CD4-positive, alpha-beta T cell (primary cell): ENCODE results near the gene MRPS18A. TPM values are rescaled to one million over a fixed set of nuclear protein-coding genes. Genes with fewer than 3 reads are reported as not detected.

Experiments
- ATAC-seq: fragments of 200-7000 bp; cut with Tn5 transposase; one replicate; pipeline ENCODE4 v1.10.0; 2022; ENCODE audit warnings: mild to moderate bottlenecking; ENCODE audit not compliant: poor library complexity
- CTCF ChIA-PET: fragments of 350-600 bp; sonication (Branson Sonifier 250); formaldehyde crosslinking; loops from one replicate; lab custom pipeline; 2021; ENCODE audit warnings: antibody characterized with exemption, inconsistent platforms; lab: Charles Lee
- POLR2A ChIA-PET: fragments of 350-600 bp; sonication (Branson Sonifier 250); formaldehyde crosslinking; loops from one replicate; lab custom pipeline; 2021; ENCODE audit warnings: antibody characterized with exemption, inconsistent platforms; lab: Charles Lee
- DNase-seq, 14 experiments: peaks; one replicate each; pipeline ENCODE4 v3.0.0-alpha.2; 2013 to 2020; ENCODE audit warnings: mixed read lengths in 2 of 14
- H3K27ac ChIP-seq, 2 donors: one replicate each; pipeline versions ENCODE4 v1.5.1 to v1.7.0; 2013; ENCODE audit warnings: low read length in 2 of 2, low read depth in 1 of 2, mild to moderate bottlenecking in 1 of 2
- H3K27me3 ChIP-seq, 2 experiments: 1 replicate in 1 of 2; 2 replicates in 1 of 2; pipeline versions ENCODE4 v1.6.1 to v1.7.0; 2013; ENCODE audit warnings: low read length in 2 of 2, control low read depth in 1 of 2, mild to moderate bottlenecking in 1 of 2, moderate library complexity in 1 of 2; ENCODE audit not compliant: insufficient read depth in 2 of 2, control insufficient read depth in 1 of 2
- H3K36me3 ChIP-seq: one replicate; pipeline ENCODE4 v1.6.1; 2013; ENCODE audit warnings: low read length, control low read depth; ENCODE audit not compliant: insufficient read depth
- H3K4me1 ChIP-seq: one replicate; pipeline ENCODE4 v1.6.1; 2013; ENCODE audit warnings: low read length, control low read depth; ENCODE audit not compliant: insufficient read depth
- H3K4me3 ChIP-seq: one replicate; pipeline ENCODE4 v1.5.1; 2013; ENCODE audit warnings: mild to moderate bottlenecking, low read length, moderate library complexity
- H3K9me3 ChIP-seq, 2 experiments: 1 replicate in 1 of 2; 2 replicates in 1 of 2; pipeline versions ENCODE4 v1.6.1 to v1.7.0; 2013; ENCODE audit warnings: low read length in 2 of 2, mild to moderate bottlenecking in 2 of 2, control low read depth in 1 of 2, moderate library complexity in 1 of 2; ENCODE audit not compliant: control insufficient read depth in 1 of 2, insufficient read depth in 1 of 2
- H3K27ac Mint-ChIP-seq: one replicate; pipeline ENCODE4 v1.8.0; 2020; ENCODE audit warnings: mixed read lengths
- H3K27me3 Mint-ChIP-seq: one replicate; pipeline ENCODE4 v1.8.0; 2021; ENCODE audit warnings: mixed read lengths
- H3K36me3 Mint-ChIP-seq: one replicate; pipeline ENCODE4 v1.8.0; 2021; ENCODE audit warnings: low read depth, mixed read lengths
- H3K4me1 Mint-ChIP-seq: one replicate; pipeline ENCODE4 v1.8.0; 2021; ENCODE audit warnings: low read depth, mixed read lengths
- H3K4me3 Mint-ChIP-seq: one replicate; pipeline ENCODE4 v1.8.0; 2020; ENCODE audit warnings: mild to moderate bottlenecking, mixed read lengths
- H3K9me3 Mint-ChIP-seq: one replicate; pipeline ENCODE4 v1.8.0; 2020; ENCODE audit warnings: mixed read lengths
- CTCF ChIP-seq: fragments of 200-600 bp; IDR thresholded peaks from one replicate; pipeline ENCODE4 v1.8.0; 2022; ENCODE audit warnings: antibody characterized with exemption, mild to moderate bottlenecking
- intact Hi-C, 2 experiments: fragments of 100-400 bp; cut with DNase I in 1 of 2; cut with micrococcal nuclease in 1 of 2; formaldehyde crosslinking; loops; one replicate each; pipeline versions ENCODE4 v1.15.1 to v1.9.0; 2023 to 2025; cut with DNase I, micrococcal nuclease
- total RNA-seq, 174 experiments: library from RNA in 2 of 174; stranded (reverse) in 2 of 174; gene quantifications; one replicate each; pipeline ENCODE4 v1.2.3 and lab custom pipeline; 2021 to 2026

The MRPS18A gene
- total RNA-seq, 2 experiments from 2014 or later, result 26.1 to 27.7 TPM

- Histone ChIP-seq H3K9me3 (no peaks in the 10 kb centered on the region), H3K27me3 (no peaks in the 10 kb centered on the region), H3K36me3 (peaks cover 64% of the 10 kb centered on the region), H3K4me1 (peaks cover 14% of the 10 kb centered on the region), H3K27ac (no peak overlapping the region), H3K4me3 (no peak overlapping the region)
- Mint-ChIP-seq H3K4me3 (no peak overlapping the region), H3K4me1 (peaks cover 18% of the 10 kb centered on the region), H3K9me3 (no peaks in the 10 kb centered on the region), H3K36me3 (peaks cover 65% of the 10 kb centered on the region), H3K27me3 (no peaks in the 10 kb centered on the region), H3K27ac (no peak overlapping the region)
- CTCF ChIA-PET, result no interaction called here
- intact Hi-C loops, result no loop called here
- POLR2A ChIA-PET, result no interaction called here
- DNase-seq (no peak), ATAC-seq (no peak)
- no peak for TF ChIP-seq CTCF
Observed at GRCh38 chr6:43671801-43672690, 15.5 kb downstream of the MRPS18A start.

- DNase-seq (no peak), ATAC-seq (no peak)
- H3K27ac Mint-ChIP-seq, result no peak overlapping the region
- H3K9me3 Mint-ChIP-seq, result no peaks in the 10 kb centered on the region
- Histone ChIP-seq H3K27ac (no peak overlapping the region), H3K27me3 (no peaks in the 10 kb centered on the region), H3K4me3 (no peak overlapping the region), H3K9me3 (no peaks in the 10 kb centered on the region), H3K36me3 (peaks cover 56% of the 10 kb centered on the region), H3K4me1 (peaks cover 17% of the 10 kb centered on the region)
- POLR2A ChIA-PET, result interaction anchor here (1.2 kb wide), 1 partner anchor 42 kb away, joined by 3 read pairs; the partner anchor contains the start of gene GTPBP2
- H3K27me3 Mint-ChIP-seq, result no peaks in the 10 kb centered on the region
- H3K36me3 Mint-ChIP-seq, result peaks cover 63% of the 10 kb centered on the region
- no peak for TF ChIP-seq CTCF
- CTCF ChIA-PET, result no interaction called here
- intact Hi-C loops, result no loop called here
- H3K4me1 Mint-ChIP-seq, result peaks cover 20% of the 10 kb centered on the region
- no peak overlapping the region for H3K4me3 Mint-ChIP-seq
Observed at GRCh38 chr6:43671011-43671800, 16.4 kb downstream of the MRPS18A start.

GRCh38 chr6:43670623-43670986 lies 17.0 kb downstream of the MRPS18A start:
- H3K27me3 ChIP-seq, result no peaks in the 10 kb centered on the region
- peaks cover 17% of the 10 kb centered on the region for H3K4me1 ChIP-seq
- no peaks in the 10 kb centered on the region for H3K9me3 ChIP-seq
- intact Hi-C loops, result no loop called here
- peaks cover 52% of the 10 kb centered on the region for H3K36me3 ChIP-seq
- ATAC-seq (no peak), DNase-seq (no peak)
- H3K27ac Mint-ChIP-seq, result no peak overlapping the region
- H3K4me3 ChIP-seq, result no peak overlapping the region
- no peaks in the 10 kb centered on the region for H3K9me3 Mint-ChIP-seq
- H3K27me3 Mint-ChIP-seq, result no peaks in the 10 kb centered on the region
- H3K27ac ChIP-seq, result no peak overlapping the region
- no peak overlapping the region for H3K4me3 Mint-ChIP-seq
- CTCF ChIA-PET, result no interaction called here
- H3K36me3 Mint-ChIP-seq, result peaks cover 57% of the 10 kb centered on the region
- TF ChIP-seq CTCF, result no peak
- POLR2A ChIA-PET, result interaction anchor here (1.2 kb wide), 1 partner anchor 41 kb away, joined by 3 read pairs; the partner anchor contains the start of gene GTPBP2
- peaks cover 20% of the 10 kb centered on the region for H3K4me1 Mint-ChIP-seq
